ENCODE measurements around the gene COL7A1.

- TF ChIP-seq, protein P1, sequence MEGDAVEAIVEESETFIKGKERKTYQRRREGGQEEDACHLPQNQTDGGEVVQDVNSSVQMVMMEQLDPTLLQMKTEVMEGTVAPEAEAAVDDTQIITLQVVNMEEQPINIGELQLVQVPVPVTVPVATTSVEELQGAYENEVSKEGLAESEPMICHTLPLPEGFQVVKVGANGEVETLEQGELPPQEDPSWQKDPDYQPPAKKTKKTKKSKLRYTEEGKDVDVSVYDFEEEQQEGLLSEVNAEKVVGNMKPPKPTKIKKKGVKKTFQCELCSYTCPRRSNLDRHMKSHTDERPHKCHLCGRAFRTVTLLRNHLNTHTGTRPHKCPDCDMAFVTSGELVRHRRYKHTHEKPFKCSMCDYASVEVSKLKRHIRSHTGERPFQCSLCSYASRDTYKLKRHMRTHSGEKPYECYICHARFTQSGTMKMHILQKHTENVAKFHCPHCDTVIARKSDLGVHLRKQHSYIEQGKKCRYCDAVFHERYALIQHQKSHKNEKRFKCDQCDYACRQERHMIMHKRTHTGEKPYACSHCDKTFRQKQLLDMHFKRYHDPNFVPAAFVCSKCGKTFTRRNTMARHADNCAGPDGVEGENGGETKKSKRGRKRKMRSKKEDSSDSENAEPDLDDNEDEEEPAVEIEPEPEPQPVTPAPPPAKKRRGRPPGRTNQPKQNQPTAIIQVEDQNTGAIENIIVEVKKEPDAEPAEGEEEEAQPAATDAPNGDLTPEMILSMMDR (IDR thresholded peaks at IDR 0.05) = no peak
- no peak for TF ChIP-seq CBFB (CRISPR knock-in tag; IDR thresholded peaks at IDR 0.05; ENCODE audit: low read depth)
- TF ChIP-seq NFYB (CRISPR knock-in tag; conservative IDR thresholded peaks at IDR 0.05; ENCODE audit: low read depth) = no peak
- TF ChIP-seq CREM (CRISPR knock-in tag; IDR thresholded peaks at IDR 0.05) = no peak
- TF ChIP-seq, protein P2, sequence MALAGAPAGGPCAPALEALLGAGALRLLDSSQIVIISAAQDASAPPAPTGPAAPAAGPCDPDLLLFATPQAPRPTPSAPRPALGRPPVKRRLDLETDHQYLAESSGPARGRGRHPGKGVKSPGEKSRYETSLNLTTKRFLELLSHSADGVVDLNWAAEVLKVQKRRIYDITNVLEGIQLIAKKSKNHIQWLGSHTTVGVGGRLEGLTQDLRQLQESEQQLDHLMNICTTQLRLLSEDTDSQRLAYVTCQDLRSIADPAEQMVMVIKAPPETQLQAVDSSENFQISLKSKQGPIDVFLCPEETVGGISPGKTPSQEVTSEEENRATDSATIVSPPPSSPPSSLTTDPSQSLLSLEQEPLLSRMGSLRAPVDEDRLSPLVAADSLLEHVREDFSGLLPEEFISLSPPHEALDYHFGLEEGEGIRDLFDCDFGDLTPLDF (CRISPR knock-in tag; IDR thresholded peaks at IDR 0.05) = no peak
- no peak for TF ChIP-seq TEAD4 (CRISPR knock-in tag; IDR thresholded peaks at IDR 0.05)
- TF ChIP-seq ATF1 (CRISPR knock-in tag; IDR thresholded peaks at IDR 0.05) = no peak
- no peak for TF ChIP-seq NR2C2 (CRISPR knock-in tag; IDR thresholded peaks at IDR 0.05)
- TF ChIP-seq GRHL2 (CRISPR knock-in tag; IDR thresholded peaks at IDR 0.05; ENCODE audit: insufficient replicate concordance, severe bottlenecking) = no peak
- no peak for TF ChIP-seq CREB1 (CRISPR knock-in tag; IDR thresholded peaks at IDR 0.05)
Measured at GRCh38 chr3:48614044-48614443, 18.9 kb upstream of the COL7A1 start.
